T-helper 1 cell (primary cell): Measurements from ENCODE around the gene SLC12A8.
A peak's percentile ranks its signal among the peaks of the same experiment; 100 is the strongest.

Source experiments
- DNase-seq, 5 donors: peaks; one replicate each; pipeline ENCODE4 v3.0.0-alpha.2; 2012 to 2020

The SLC12A8 gene

GRCh38 chr3:125186261-125186787 is 26.2 kb downstream of the SLC12A8 start:
- no peak for DNase-seq

DNA sequence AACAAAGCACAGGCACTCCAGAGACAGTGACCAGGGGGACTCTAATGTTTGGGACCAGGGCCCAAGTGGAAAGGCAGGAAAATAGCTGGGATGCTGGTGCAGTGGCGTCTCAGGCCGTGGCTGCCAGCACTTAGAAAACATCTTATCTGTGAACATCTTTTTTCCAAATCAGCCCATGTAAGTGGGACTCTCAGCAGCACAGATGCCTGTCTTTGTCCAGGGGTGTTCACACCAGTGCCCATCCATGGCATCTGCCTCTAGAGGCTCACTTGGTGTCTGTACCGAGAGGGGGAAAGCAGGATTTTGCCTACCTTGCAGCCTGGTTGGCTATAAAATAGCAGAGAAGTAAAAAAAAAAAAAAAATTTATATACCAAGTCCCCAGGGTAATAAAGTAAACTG is 26.7 kb downstream of the SLC12A8 start:
- no peak for DNase-seq

DNA sequence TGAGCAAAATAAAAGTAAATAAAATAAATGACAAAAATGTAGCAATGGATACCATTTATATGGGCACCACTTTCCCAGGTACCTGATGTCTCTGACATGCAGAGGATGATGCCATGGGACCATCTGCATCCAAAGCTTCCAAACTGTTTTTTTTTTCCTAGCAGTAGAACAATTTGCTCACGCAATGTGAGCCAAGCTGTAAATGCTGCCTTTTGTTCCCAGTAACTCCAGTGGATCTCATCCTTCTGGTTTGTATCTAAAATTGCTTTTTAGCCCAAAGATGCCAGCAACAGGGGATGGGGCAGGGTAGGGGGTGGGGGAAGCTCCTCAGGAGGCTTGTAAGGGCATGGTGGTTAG is 32.7 kb downstream of the SLC12A8 start:
- DNase-seq: no peak

DNA sequence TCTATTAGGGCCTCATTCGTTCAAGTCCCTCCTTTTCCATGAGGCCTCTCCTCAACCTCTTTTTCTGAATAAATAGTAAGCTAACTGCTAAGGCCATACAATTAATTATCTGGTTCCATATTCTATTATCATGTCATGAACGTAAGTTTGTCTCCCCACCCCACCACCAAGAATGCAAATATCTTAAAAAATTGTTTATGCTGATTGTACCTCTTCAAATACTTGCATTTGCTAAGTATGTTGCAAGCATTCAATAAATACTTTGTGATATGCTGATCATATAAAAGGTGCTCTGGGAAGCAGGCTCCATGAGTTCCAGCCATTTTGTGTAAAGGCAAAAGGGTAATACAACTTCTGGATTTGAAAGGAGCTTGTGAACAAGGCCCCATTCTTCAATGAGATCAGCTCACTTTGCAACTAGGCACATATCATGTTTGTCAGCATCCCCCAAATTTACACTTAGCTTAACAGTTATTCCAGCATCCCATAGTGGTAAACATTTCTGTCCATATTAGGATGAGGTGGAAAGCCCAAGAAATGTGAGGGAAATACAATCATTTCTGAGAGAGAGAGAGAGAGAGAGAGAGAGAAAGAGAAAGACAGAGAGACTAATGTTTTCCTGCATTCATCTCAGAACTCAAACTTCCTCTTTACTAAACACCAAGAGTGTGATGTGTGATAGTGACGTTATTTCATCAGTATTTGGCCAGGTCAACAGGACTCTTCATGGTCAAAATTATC is 33.2 kb downstream of the SLC12A8 start:
- peak in 1 of 5 donors; percentile 17 for DNase-seq

DNA sequence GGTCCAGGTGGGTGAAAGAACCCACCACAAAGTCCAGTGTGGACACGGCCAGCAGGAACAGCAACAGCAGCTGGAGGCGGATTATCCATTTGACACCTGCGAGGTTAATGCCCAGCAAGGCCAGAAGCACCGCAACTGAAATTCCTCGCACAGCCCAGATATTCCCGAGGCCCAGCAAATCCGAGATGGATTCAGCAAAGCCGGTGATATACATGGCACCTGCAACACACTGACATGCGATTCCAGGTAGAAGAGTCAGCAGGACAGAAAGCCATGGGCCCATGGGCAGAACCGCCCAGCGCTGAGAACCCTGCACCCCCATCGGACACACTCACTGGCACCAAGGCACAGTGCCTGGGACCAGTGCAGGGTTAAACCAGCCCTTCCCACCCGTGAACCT is 34.8 kb downstream of the SLC12A8 start:
- DNase-seq: no peak

DNA sequence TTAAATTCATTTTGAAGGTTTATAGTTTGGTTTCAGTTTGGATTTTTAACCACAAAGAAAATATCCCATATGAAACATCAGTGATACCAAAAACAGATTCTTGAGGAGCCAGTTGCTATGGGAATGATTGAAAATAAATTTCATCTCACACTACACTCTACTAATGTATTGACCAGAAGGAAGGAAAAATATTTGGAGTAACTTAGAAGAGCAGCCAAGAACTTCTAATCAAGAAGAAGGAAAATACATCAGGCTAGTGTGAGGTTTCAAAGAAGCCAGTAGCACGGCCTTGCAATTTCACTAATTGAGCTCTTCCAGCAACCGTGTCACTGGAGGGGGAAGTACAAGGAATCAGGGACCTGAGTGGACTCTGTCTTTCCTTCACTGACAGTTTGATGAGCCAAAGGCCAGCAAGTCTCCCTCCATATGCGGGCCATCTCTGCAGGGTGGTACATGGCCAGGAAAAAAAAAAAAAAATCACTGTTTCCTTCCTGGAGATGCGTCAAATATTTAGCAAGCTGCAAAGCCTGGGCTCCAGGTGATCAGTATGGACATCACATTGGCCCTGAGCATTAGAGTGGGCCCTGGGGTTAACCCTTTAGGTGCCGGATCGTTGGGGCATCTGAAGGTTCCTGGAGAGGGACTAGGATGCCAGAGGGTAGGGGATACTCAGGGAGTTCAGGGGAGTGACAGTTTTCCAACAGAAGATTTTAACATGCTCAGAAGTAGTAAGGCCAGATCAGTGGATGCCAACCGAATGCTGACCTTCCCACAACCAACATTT is 37.1 kb downstream of the SLC12A8 start:
- DNase-seq: no peak

DNA sequence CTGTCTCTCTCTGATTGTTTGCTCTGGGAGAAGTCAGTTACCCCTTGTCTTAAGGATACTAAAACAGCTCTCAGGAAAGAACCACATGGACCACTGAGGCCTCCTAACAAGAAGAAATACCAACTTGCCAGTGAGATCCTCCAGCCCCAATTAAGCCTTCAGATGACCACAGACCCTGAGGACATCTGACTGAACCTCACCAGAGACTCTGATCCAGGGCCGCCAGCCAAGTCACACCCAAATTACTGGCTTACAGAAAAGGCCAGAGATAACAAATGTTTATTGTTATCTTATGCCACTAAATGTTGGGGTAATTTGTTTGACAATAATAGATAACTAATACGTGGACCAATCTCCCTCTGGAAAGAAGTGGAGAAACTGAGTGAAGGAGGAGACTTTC is 40.2 kb downstream of the SLC12A8 start:
- DNase-seq: no peak

DNA sequence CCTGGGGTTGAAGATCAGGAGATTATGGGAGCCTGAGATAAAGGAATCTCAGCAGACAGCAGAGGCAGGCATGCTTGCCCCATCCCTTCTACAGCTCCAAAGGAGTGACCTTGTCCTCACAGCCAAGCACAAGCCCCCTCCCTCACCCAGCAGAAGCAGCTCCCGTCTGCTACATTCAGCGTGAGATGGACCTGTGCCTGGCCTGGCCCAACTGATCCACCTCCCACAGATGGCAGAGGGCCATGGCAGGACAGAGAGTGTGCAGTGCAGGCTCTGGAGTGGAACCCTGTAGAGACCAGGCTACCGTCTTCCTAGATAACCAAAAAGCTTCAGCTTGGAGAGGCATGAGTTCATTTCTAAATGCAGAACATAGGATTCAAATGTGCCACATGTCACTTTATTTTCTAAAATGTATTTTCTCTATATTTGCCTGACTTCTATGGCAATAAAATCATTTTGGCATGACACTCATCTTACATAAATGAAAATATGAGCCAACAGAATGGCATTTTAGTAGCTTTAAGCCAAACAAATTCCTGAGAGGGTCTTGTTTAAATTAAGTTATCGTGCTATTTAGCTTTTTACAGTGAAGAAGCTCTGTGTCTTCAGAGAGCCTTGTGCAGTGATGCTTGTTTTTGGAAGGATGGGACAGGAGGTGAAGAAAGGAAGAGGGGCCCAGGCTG is 43.7 kb downstream of the SLC12A8 start:
- no peak for DNase-seq

- no peak for DNase-seq
Observed at GRCh38 chr3:125166599-125167136, 45.9 kb downstream of the SLC12A8 start.

DNA sequence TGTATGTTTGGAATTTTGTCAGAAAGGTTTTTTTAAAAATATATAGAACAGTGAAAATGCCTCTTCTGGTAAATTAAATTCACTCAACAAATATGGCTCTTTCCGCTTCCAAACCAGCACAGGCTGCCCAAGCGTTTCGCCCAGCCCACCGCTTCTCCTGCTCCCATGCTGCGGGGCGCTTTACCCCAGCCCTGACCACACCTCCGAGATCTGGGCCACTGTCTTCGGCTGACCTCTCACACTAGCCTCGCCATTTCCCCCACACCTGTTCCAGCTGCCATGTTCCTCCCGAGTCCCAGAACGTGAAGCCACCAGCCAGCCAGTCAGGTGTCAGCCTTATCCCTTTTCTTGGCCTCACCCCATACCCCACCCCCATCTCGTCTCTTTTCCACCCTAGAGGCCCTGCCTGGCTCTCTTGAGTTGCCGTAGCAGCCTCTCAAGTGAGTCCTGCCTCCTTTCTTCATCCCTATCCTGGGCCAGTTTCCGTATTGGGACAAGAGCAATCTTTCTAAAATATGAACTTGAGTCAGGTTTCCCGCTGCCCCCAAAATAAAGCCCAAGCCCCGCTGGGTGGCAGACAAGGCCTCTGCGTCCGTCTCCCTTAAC is 46.5 kb downstream of the SLC12A8 start:
- DNase-seq: no peak

DNA sequence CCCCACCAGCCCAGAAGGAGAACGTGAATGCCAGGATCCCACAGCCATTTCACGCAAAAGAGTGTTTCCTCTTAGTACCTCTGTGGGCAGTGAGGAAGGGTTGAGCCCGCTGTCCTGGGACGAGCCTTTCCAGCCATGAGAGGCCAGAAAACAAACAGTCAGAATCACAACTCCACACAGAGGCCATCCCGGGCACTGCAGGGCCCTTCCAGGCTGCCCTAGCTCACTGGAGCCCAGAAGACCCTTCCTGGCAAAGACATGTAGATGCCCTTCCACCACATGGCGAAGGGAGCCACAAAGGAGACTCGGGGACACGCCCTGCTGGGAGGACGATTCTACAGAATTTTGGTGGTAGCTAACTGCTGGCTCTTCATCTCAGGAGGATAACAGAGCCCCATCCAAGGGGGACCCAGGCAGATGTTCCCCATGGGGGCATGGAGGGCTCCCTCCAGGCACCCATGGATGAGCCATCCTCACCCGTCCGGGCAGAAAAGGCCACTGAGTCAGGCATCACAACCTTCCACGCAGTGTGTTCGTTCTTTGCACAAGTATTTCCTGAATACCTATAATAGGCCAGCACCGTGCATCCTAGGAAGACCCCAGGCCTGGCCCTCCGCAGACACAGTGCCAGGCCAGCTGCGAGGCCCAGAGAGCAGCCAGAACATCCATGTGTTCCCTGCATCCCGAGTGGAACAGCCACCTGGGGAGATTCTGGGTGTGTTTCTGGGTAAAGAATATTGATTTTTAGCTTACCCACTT is 47.2 kb downstream of the SLC12A8 start:
- no peak for DNase-seq

- DNase-seq: no peak
Observed at GRCh38 chr3:125163739-125164601, 48.6 kb downstream of the SLC12A8 start.

DNA sequence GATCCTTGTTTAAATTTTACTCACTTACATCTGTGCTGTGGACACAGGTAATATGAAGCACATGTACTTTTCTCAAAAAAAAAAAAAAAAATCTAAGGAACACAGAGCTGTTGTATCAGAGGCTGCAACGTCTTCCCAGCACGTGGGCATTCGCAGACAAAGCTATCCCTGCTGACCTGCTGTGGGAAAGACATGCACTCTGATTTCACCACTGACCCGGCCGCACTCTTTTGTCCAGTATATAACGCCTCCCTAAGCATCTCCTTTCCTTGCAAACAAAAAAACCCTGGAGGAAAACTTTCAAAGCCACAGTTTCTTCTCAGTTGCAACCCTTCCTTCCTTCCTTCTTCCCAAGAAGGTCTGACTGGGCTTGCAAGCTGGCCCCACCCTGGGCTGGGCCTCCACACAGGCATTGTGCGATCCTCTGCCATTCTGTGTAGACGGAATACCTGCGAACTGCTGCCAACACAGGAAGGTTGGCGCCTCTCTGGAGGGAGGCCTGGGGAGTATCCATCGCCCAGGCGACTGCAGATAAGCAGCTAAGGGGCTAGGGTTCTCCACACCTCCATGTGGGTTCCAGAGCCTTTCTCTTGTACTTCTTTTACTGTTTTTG is 50.8 kb downstream of the SLC12A8 start:
- DNase-seq: no peak

DNA sequence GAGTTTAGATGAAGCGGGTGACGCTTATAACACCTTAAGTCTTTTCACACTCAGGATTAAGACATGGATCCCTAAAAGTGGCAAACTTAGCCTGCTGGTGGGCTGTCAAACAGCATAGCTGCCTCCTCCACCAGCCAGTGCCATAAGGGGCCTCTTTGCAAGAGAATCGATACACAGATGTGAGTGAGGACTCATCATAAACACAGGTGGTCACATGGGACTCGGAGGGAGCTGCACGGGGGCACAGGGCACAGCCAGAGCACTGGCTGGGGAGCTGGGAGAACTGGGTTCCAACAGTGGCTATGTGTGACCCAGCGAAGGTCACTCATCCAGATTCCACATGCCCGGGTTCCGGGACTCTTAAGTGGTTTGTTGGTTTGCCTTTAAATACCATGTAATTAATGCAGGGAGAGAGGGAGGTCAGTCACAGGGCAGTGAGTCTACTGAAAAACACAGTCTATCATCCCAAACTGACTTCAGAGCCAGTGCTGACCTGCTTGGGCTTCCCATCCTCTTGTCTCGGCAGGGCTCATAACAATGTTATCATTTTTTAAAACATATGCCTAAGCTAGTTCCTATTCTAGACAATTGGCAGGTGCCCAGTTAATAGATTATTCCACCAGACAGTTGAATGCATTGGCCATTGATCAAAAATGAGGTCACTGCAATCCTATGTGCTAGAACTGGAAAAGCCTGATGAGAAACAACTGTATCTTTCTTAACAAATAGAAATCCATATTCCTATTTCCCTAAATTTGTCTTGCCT is 51.8 kb downstream of the SLC12A8 start:
- no peak for DNase-seq

DNA sequence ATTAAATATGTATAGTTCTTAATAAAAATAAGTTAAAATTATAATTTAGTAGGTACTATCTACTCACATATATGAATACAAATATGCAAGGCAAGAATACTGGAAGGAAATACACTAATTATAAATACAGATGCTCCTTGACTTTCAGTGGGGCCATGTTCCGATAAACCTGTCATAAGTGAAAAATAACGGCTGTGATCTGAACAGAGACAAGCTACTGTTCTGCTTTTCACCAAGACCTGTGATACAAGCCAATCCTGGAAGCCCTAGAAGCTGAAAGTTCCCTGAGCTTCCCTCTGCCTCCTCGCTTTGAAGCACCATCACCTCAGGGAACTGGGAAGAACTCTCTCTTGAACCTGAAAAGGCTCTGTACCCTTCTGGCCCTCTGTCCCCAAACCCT is 55.4 kb downstream of the SLC12A8 start:
- no peak for DNase-seq

DNA sequence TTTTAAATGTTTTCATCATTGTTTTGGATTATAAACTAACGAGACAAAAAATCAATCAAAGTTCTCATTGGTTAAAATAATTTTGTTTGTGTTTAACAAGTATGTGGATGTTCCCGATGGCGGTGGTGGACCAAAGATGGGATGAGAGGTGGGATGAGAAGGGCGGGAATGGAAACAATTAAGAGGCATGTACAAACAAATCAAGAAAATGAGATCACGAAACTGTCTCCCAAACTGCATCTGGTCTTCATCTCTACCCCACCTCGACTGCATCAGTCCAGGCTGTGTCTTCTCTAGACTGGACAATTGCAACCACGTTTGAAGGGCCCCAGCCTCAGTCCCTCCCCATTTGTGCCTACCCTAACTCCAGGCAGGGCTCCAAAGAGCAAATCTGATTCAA is 56.1 kb downstream of the SLC12A8 start:
- DNase-seq: no peak

DNA sequence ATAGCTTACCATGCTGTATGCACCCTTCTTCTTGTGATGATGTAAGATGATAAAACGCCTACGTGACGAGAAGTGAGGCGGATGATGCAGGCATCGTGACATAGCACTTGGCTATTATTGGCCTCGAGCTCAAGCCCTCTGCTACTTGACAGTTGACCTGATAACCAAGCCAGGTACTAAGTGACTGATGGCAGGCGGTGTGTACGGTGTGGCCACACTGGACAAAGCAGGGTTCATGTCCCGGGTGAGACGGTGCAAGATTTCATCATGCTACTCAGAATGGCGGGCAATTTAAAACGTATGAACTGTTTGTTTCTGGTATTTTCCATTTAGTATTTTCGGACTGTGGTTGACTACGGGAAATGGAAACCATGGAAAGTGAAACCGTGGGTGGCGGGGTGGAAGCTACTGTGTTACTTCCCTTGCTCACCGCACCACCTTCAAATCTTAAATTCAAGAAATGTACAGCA is 57.7 kb downstream of the SLC12A8 start:
- peak in 1 of 5 donors; percentile 64 for DNase-seq

GRCh38 chr3:125154110-125154509 is 58.4 kb downstream of the SLC12A8 start:
- DNase-seq: no peak

DNA sequence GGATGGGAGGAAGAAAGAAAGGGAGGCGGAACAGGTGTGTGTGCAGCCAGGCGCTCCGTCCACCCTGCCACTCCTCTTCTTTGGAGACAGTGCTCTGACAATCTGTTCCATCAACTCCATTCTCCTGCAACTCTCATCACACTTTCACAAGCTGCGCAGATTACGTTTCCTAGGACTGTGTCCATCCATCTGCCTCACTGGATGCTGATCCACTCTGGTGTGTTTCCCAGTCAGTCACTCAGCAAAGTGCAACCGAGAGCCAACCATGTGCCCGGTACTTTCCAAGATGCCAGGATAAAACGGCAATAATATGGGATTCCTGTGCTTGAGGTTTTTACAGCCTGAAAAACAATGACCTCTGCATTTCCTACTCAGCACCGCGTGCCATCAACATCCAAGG is 59.6 kb downstream of the SLC12A8 start:
- DNase-seq: no peak

- DNase-seq: no peak
Observed at GRCh38 chr3:125151916-125152315, 60.6 kb downstream of the SLC12A8 start.
